GM04503 (cell line): Measurements from ENCODE around the gene PFKL.
"Not testable (repeated sequence)": the region's sequence is repeated elsewhere in the genome, so short reads cannot be mapped to it uniquely, and the experiment has no call there.

Source experiments
- DNase-seq: peaks from one replicate; pipeline ENCODE4 v3.0.0-alpha.2; 2012; ENCODE audit warnings: low read depth

PFKL gene

GRCh38 chr21:44328242-44328895 is 28.5 kb downstream of the PFKL start:
- DNase-seq: no peak

DNA sequence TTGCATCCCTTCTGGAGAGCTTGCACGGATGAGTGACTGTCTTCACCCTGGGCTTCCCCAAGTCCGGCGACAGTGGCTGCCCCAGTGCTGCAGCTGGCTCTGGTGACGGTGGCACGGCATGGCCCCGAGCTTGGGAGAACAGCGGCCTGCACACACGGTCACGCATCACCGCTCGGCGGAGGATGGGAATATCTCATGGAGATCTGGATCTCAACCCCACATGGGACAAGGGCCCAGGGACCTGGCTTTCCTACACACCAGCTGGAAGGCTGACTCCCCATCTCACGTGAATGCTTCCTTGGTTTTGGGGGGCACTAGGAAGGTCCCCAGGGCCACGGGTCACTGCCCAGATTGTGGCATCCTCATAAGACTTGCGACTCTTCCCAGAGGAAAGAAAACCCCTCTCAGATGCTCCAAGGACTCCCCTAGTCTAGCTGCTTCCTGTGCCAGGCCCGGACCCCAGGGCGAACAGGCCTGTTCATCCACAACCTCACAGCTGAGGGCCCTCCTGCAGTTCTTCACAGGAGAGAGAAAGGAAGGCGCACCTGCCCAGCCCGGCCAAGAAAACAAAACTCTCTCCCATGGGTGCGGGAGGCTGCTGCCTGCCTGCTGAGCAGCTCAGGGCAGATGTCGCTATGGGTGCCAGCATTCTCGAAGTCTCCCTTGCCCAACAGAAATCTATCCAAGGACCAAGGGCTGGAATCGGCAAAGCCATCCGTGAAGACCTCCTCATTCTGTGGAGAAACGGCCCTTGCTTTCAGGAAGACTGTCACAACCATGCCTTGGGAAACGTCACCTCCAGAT is 29.4 kb downstream of the PFKL start:
- no peak for DNase-seq

DNA sequence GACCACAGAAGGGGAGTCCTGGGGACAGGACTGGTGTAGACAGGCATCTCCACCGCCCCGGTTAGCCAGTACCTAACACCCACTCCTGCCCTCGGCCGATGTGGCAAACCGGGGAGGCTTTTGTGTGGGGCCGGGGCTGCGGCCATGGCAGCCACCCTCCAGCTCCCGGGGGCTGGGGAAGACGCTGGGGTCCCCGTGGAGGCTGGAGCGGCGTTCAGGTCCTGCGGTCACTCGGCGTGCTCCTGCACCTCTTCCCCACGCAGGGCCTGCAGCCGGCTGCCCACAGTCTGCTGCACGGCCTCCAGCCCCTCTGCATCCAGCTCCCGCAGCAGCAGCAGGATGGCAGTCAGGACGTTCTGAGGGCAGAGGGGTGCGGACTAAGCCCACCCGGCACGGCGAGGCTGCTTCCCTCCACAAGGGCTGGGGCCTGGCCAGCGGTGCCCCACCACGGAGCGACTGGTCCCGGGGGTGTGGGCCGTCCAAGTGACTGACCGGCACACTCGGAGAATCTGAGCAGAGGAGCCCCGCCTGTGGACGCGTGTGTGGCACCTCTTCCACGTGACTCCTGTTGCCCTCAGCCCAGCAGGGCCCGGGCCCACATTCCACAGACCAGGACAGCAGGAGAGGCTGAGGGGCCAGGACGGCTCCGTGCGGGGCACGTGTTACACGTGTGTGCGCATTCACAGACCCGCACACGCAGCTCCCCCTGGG is 30.3 kb downstream of the PFKL start:
- DNase-seq: no peak

GRCh38 chr21:44330698-44331097 is 30.8 kb downstream of the PFKL start:
- no peak for DNase-seq

DNA sequence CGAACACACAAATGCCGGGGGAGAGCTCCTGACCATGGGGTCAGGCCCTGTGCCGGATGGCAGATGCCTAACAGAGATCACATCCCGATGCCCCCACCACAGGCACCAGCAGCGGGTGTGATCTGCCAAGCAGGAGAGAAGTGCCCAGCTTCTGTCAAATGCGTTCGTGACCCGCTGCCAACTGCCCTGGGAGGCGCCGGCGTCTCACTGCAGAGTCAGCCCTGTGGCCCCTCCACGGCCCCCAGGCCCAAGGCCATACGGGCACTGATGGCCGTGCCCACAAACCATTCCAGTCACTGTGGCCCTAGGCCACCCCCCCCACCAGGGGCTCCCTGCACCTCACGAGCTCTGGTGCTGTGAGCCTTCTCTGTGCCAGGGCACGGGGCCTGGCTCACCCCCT is 31.4 kb downstream of the PFKL start:
- no peak for DNase-seq

DNA sequence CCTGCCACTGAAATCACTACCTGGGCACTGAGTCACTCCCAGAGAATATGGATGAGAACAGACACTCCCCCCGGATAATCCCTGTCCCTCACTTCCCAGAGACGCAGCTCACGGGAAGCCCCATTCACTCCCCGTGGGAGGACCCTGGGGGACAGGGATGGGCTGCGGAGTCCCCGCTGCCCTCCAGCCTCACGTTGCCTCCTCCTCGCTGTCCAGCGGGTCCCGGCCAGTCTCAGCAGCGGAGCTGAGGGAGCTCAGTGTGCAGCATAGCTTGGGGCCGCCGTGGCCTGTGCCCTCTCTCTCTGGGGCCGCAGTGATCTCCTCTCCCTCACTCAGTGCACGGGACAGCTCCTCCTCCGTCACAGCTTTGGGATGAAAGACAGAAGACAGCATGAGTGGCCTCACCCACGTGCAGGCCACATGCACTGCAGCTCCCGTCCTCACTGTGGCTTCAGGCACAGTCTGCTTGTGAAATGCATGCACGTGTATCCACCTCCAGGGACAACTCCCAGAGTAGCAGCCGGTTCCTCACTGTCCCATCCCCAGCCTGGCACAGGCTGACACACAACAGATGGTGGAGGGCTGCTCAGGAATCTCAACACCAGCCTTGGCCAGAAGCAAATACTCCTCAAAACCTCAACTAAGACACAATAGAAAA is 31.9 kb downstream of the PFKL start:
- no peak for DNase-seq

- DNase-seq: no peak
These were observed 32.5 kb downstream of the PFKL start for GRCh38 chr21:44332383-44332782.

GRCh38 chr21:44332965-44333364 is 33.1 kb downstream of the PFKL start:
- DNase-seq: no peak

GRCh38 chr21:44333509-44334328 is 33.9 kb downstream of the PFKL start:
- no peak for DNase-seq

- DNase-seq: no peak
These were observed 34.6 kb downstream of the PFKL start for GRCh38 chr21:44334329-44335030.

GRCh38 chr21:44335266-44336059 is 35.6 kb downstream of the PFKL start:
- DNase-seq: no peak

DNA sequence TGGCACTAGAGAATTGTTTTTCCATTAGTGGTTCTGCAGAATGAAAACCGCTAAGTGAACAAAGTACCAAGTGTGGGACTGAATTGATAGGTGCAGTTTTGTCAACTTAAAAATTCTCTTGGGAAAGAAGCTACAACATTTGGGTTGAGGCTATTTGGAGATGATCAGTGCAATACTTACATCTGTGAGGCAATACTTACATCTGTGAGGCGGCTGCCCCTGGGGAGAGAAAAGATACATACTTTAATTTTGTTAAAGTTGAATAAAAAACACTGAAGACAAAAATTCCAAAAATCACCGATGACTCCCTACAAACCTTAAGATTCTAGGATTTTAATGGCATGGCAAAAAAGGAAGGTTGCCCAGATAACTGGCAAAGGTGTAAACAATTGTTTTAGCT is 37.6 kb downstream of the PFKL start:
- no peak for DNase-seq

DNA sequence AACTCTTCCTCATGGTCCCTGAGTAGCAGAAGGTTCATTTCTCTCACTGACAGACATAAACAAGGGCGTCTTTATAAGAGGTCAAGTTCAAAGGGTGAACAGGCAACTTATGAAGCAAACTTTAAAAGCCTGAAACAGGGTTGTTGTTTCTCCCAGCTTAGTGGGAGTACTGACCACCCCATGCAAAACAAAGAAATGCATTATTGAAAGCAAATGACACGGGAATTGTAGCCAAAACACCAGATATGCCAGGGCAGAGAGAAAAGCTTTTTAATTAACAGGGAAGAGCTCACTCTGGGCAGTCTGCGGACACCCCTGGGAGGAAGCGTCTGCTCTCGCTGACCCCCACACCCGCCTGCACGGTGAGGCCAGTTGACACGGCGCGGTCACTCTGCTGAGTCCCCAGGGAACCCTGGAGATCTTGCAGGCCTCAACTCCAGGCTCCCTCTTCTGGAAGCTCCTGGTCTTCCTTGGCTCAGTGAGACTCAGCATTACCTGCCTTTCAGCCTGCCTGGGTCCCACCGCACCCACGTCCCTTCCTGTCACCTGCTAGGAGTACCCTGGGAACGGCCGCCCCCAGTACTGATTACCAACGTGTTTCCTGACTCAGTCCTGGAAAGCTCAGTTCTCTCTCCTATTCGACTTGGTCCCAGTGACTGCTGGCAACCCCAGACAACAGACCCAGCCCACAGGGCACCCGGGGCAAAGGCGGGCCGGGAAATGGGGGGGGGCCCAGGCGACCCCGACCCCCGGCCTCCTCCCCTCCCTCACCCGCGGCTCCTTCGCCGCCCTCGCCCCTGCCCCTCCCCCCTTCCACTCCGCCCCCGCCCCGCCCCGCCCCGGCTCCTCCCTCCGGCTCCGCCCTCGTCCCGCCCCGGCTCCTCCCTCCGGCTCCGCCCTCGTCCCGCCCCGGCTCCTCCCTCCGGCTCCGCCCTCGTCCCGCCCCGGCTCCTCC is 38.4 kb downstream of the PFKL start:
- DNase-seq: no peak

GRCh38 chr21:44338971-44339910 is 39.4 kb downstream of the PFKL start, which contains the start of gene CFAP410:
TSS of gene CFAP410 (minus strand) at chr21:44339390. CDS start at chr21:44339194, 196 bp downstream.
- peak; percentile 62 for DNase-seq

GRCh38 chr21:44341726-44342458 is 42.0 kb downstream of the PFKL start:
- DNase-seq: not testable (repeated sequence)

GRCh38 chr21:44342981-44343380 is 43.1 kb downstream of the PFKL start:
- DNase-seq: not testable (repeated sequence)
